HepG2 (cell line): ENCODE data around the gene MED1. TPM values are rescaled to one million over a fixed set of nuclear protein-coding genes. Genes with fewer than 3 reads are reported as not detected.

ENCODE experiments used
- CBX2 ChIP-seq, 2 experiments: fragments of 200-600 bp in 1 of 2; sonication (generic); formaldehyde crosslinking in 1 of 2; IDR thresholded peaks; 2 replicates each; pipeline versions ENCODE4 v1.7.0 to v1.8.1; 2018 to 2022; ENCODE audit warnings: low read depth in 2 of 2, low read length in 1 of 2, mild to moderate bottlenecking in 1 of 2, missing genetic modification reagents in 1 of 2
- CENPX ChIP-seq: sonication (generic); formaldehyde crosslinking; IDR thresholded peaks from 2 replicates; pipeline ENCODE4 v1.9.0; 2021; ENCODE audit warnings: mild to moderate bottlenecking, missing genetic modification reagents, moderate library complexity
- ETV6 ChIP-seq: sonication (generic); formaldehyde crosslinking; conservative IDR thresholded peaks from 2 replicates; pipeline ENCODE4 v1.4.0; 2020; ENCODE audit warnings: missing genetic modification reagents
- KDM2A ChIP-seq: sonication (generic); formaldehyde crosslinking; IDR thresholded peaks from 2 replicates; pipeline ENCODE4 v1.4.0; 2020; ENCODE audit warnings: low read depth, missing genetic modification reagents, borderline replicate concordance
- PREB ChIP-seq: sonication (generic); formaldehyde crosslinking; IDR thresholded peaks from 2 replicates; pipeline ENCODE4 v1.4.0; 2020; ENCODE audit warnings: missing genetic modification reagents
- RXRB ChIP-seq: IDR thresholded peaks from 2 replicates; pipeline ENCODE4 v1.6.1; 2016; ENCODE audit warnings: borderline replicate concordance, missing genetic modification reagents, missing compliant biosample characterization
- TRIM22 ChIP-seq: fragments of 450-650 bp; IDR thresholded peaks from 2 replicates; pipeline ENCODE4 v1.6.1; 2017
- U2AF2 ChIP-seq: fragments of 200-400 bp; formaldehyde crosslinking; IDR thresholded peaks from 2 replicates; pipeline ENCODE4 v1.6.1; 2017; ENCODE audit warnings: low read depth, mild to moderate bottlenecking, low read length
- ZBTB20 ChIP-seq: sonication (generic); formaldehyde crosslinking; IDR thresholded peaks from 2 replicates; pipeline ENCODE4 v1.8.1; 2023; ENCODE audit warnings: missing genetic modification reagents, low read depth, mild to moderate bottlenecking, borderline replicate concordance
- ZBTB44 ChIP-seq: sonication (generic); formaldehyde crosslinking; IDR thresholded peaks from 2 replicates; pipeline ENCODE4 v1.4.0; 2020; ENCODE audit warnings: missing genetic modification reagents
- ZBTB7B ChIP-seq: sonication (generic); formaldehyde crosslinking; IDR thresholded peaks from 2 replicates; pipeline ENCODE4 v1.4.0; 2020; ENCODE audit warnings: missing genetic modification reagents
- ZNF326 ChIP-seq: sonication (generic); formaldehyde crosslinking; IDR thresholded peaks from 2 replicates; pipeline ENCODE4 v1.4.0; 2020; ENCODE audit warnings: missing genetic modification reagents, borderline replicate concordance
- ZNF432 ChIP-seq: sonication (generic); formaldehyde crosslinking; IDR thresholded peaks from 2 replicates; pipeline ENCODE4 v1.5.0; 2020; ENCODE audit warnings: missing genetic modification reagents, mild to moderate bottlenecking, borderline replicate concordance
- ZNF577 ChIP-seq: sonication (generic); formaldehyde crosslinking; IDR thresholded peaks from 2 replicates; pipeline ENCODE4 v1.4.0; 2020; ENCODE audit warnings: mild to moderate bottlenecking, low read depth, missing genetic modification reagents, borderline replicate concordance
- ZNF770 ChIP-seq: sonication (generic); formaldehyde crosslinking; IDR thresholded peaks from 2 replicates; pipeline ENCODE4 v1.5.0; 2020; ENCODE audit warnings: mild to moderate bottlenecking, missing genetic modification reagents
- polyA plus RNA-seq, 8 experiments: library from polyadenylated mRNA; depleted of rRNA in 3 of 8; stranded (reverse) in 7 of 8; unstranded in 1 of 8; fragments of >200 nt; fragmentation: Illumina TruSeq in 4 of 8; extraction: Trizol in 4 of 8; gene quantifications; 2 replicates each; pipeline versions ENCODE4 v1.2.1 to v1.2.3, GENCODE V29; 2011 to 2016; ENCODE audit warnings: low read depth in 4 of 8, missing spikeins in 1 of 8, mixed read lengths in 1 of 8; ENCODE audit not compliant: insufficient read depth in 1 of 8
- total RNA-seq, 5 experiments: library from RNA; depleted of rRNA; stranded (reverse); fragments of >200 nt; fragmentation: Illumina TruSeq; extraction: Trizol; gene quantifications; 2 replicates each; pipeline ENCODE4 v1.2.3, GENCODE V29; 2016; ENCODE audit warnings: low read depth in 1 of 5
- TF ChIP-seq, protein P1 (sequence below): sonication (generic); formaldehyde crosslinking; IDR thresholded peaks from 2 replicates; pipeline ENCODE4 v1.4.0; 2020; ENCODE audit warnings: missing genetic modification reagents

The MED1 gene
- total and polyA plus RNA-seq, 2 of the 13 experiments (the other 11 are each of a cell fraction or from before 2014, with no cell fraction given) = 37.5 to 40.1 TPM

DNA sequence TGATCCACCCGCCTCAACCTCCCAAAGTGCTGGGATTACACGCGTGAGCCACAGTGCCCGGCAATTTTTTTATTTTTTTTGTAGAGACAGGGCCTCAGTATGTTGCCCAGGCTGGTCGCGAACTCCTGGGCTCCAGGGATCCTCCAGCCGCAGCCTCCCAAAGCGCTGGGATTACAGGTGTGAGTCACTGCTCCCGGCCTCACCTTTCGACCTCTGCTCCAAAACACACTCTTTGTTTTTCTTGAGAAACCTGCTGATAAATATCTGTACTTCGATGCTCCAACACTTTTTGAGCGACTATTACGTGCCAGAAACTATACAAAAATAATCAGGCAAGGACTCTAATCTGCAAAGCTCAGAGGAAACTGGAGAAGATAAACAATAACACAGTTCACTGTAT, 1.0 kb downstream of the MED1 start (continued):
- TF ChIP-seq CBX2 (IDR thresholded peaks at IDR 0.05; ENCODE audit: low read depth, low read length) (no peak), CBX2 (CRISPR knock-in tag; IDR thresholded peaks at IDR 0.05; ENCODE audit: low read depth) (no peak), PREB (CRISPR knock-in tag) (no peak), ZNF770 (CRISPR knock-in tag) (peak; percentile 98), ETV6 (CRISPR knock-in tag) (no peak), ZNF432 (CRISPR knock-in tag) (no peak), CENPX (CRISPR knock-in tag) (no peak), ZNF326 (CRISPR knock-in tag) (no peak), ZBTB20 (no peak), U2AF2 (no peak), KDM2A (no peak), ZNF577 (CRISPR knock-in tag) (no peak), ZBTB7B (CRISPR knock-in tag) (no peak), RXRB (CRISPR knock-in tag) (peak; percentile 59; the same call in 1 of the 2 replicates), ZBTB44 (no peak), TRIM22 (no peak)
- TF ChIP-seq, protein P1, sequence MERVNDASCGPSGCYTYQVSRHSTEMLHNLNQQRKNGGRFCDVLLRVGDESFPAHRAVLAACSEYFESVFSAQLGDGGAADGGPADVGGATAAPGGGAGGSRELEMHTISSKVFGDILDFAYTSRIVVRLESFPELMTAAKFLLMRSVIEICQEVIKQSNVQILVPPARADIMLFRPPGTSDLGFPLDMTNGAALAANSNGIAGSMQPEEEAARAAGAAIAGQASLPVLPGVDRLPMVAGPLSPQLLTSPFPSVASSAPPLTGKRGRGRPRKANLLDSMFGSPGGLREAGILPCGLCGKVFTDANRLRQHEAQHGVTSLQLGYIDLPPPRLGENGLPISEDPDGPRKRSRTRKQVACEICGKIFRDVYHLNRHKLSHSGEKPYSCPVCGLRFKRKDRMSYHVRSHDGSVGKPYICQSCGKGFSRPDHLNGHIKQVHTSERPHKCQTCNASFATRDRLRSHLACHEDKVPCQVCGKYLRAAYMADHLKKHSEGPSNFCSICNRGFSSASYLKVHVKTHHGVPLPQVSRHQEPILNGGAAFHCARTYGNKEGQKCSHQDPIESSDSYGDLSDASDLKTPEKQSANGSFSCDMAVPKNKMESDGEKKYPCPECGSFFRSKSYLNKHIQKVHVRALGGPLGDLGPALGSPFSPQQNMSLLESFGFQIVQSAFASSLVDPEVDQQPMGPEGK (CRISPR knock-in tag) = 0 out of 2 replicates have a peak, but pooled peaks have one; percentile 13
